K562 (cell line): ENCODE results near the gene RGL2. TPM values are rescaled to one million over a fixed set of nuclear protein-coding genes. Genes with fewer than 3 reads are reported as not detected.

Experiments
- C11orf30 ChIP-seq: fragments of 450-650 bp; IDR thresholded peaks from 2 replicates; pipeline ENCODE4 v1.6.1; 2016; ENCODE audit warnings: low read depth, mild to moderate bottlenecking
- DEAF1 ChIP-seq: fragments of 450-650 bp; formaldehyde crosslinking; IDR thresholded peaks from 2 replicates; pipeline ENCODE4 v1.4.0; 2020; ENCODE audit warnings: mild to moderate bottlenecking, moderate library complexity
- EHMT2 ChIP-seq: fragments of 450-650 bp; IDR thresholded peaks from 2 replicates; pipeline ENCODE4 v1.6.1; 2018; ENCODE audit warnings: antibody characterized with exemption
- HBP1 ChIP-seq: fragments of 450-650 bp; formaldehyde crosslinking; IDR thresholded peaks from 2 replicates; pipeline ENCODE4 v1.4.0; 2022; ENCODE audit warnings: missing genetic modification characterization
- NR2F6 ChIP-seq: fragments of 450-650 bp; formaldehyde crosslinking; IDR thresholded peaks from 2 replicates; pipeline ENCODE4 v1.4.0; 2020; ENCODE audit warnings: mild to moderate bottlenecking
- PHF20 ChIP-seq: fragments of 450-650 bp; IDR thresholded peaks from 2 replicates; pipeline ENCODE4 v1.6.1; 2018; ENCODE audit not compliant: partially characterized antibody
- POLR2H ChIP-seq: IDR thresholded peaks from 2 replicates; pipeline ENCODE4 v1.6.1; 2016; ENCODE audit warnings: missing genetic modification characterization, low read depth, mild to moderate bottlenecking, control low read depth, missing compliant biosample characterization, moderate library complexity
- POLR3A ChIP-seq: IDR thresholded peaks from 2 replicates; pipeline ENCODE4 v1.6.1; 2011; ENCODE audit warnings: borderline replicate concordance, mild to moderate bottlenecking, moderate library complexity; ENCODE audit not compliant: insufficient read length, insufficient read depth; ENCODE audit errors: extremely low read depth
- RHOXF2B ChIP-seq: fragments of 250-450 bp; sonication (Bioruptor Pico); conservative IDR thresholded peaks from 2 replicates; pipeline ENCODE4 v1.5.1; 2021
- SP1 ChIP-seq: sonication (generic); formaldehyde crosslinking; IDR thresholded peaks from 2 replicates; pipeline ENCODE4 v1.8.1; 2022; ENCODE audit warnings: mild to moderate bottlenecking, missing genetic modification reagents
- STAT5A ChIP-seq: IDR thresholded peaks from 2 replicates; pipeline ENCODE4 v1.6.1; 2012; ENCODE audit warnings: low read length, inconsistent platforms, borderline replicate concordance
- ZBTB7A ChIP-seq: IDR thresholded peaks from 2 replicates; pipeline ENCODE4 v1.6.1; 2011; ENCODE audit warnings: low read depth, mild to moderate bottlenecking, low read length, moderate library complexity, borderline replicate concordance; ENCODE audit not compliant: control insufficient read depth
- ZC3H4 ChIP-seq: sonication (generic); formaldehyde crosslinking; IDR thresholded peaks from 2 replicates; pipeline ENCODE4 v1.9.0; 2021; ENCODE audit warnings: missing genetic modification reagents, borderline replicate concordance
- ZNF12 ChIP-seq: sonication (generic); formaldehyde crosslinking; IDR thresholded peaks from 2 replicates; pipeline ENCODE4 v1.4.0; 2020; ENCODE audit warnings: mild to moderate bottlenecking, missing genetic modification reagents
- ZNF444 ChIP-seq: fragments of 250-450 bp; sonication (Bioruptor Pico); IDR thresholded peaks from 2 replicates; pipeline ENCODE4 v1.4.0; 2020; ENCODE audit warnings: mild to moderate bottlenecking, moderate library complexity
- ZNF507 ChIP-seq: conservative IDR thresholded peaks from 2 replicates; pipeline ENCODE4 v1.6.1; 2017; ENCODE audit warnings: missing genetic modification characterization, missing compliant biosample characterization
- ZNF764 ChIP-seq: fragments of 250-450 bp; sonication (Bioruptor Pico); IDR thresholded peaks from 2 replicates; pipeline ENCODE4 v1.4.0; 2020; ENCODE audit warnings: low read depth, mild to moderate bottlenecking, moderate library complexity
- polyA plus RNA-seq, 8 experiments: library from polyadenylated mRNA; depleted of rRNA in 4 of 8; stranded (reverse) in 5 of 8; unstranded in 3 of 8; fragments of >200 nt; fragmentation: Nextera tagmentation in 2 of 8; fragmentation: Illumina TruSeq in 1 of 8; extraction: Ambion mirVana in 2 of 8; extraction: Trizol in 1 of 8; gene quantifications; 2 replicates each; pipeline versions ENCODE4 v1.2.1 to v1.2.3, GENCODE V29; 2011 to 2014; ENCODE audit warnings: inconsistent platforms in 1 of 8, missing spikeins in 1 of 8
- total RNA-seq, 7 experiments: library from RNA; depleted of rRNA in 6 of 7; stranded (reverse); fragments of >200 nt in 6 of 7; fragmentation: Illumina TruSeq in 2 of 7; extraction: Trizol in 2 of 7; gene quantifications; 2 replicates each; pipeline versions ENCODE4 v1.2.1 to v1.2.3, GENCODE V29; 2011 to 2021; ENCODE audit warnings: low replicate concordance in 1 of 7
- TF ChIP-seq, protein P1 (sequence below): sonication (generic); formaldehyde crosslinking; IDR thresholded peaks from 2 replicates; pipeline ENCODE4 v1.8.0; 2022; ENCODE audit warnings: missing genetic modification reagents, mild to moderate bottlenecking, moderate library complexity, borderline replicate concordance

Gene RGL2
- total and polyA plus RNA-seq, 9 of the 15 experiments (the other 6 are each of a cell fraction or from before 2014, with no cell fraction given): 1.8 to 57.1 (median 19.5) TPM

- TF ChIP-seq, protein P1, sequence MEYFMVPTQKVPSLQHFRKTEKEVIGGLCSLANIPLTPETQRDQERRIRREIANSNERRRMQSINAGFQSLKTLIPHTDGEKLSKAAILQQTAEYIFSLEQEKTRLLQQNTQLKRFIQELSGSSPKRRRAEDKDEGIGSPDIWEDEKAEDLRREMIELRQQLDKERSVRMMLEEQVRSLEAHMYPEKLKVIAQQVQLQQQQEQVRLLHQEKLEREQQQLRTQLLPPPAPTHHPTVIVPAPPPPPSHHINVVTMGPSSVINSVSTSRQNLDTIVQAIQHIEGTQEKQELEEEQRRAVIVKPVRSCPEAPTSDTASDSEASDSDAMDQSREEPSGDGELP (CRISPR knock-in tag): peak; percentile 82
- TF ChIP-seq NR2F6 (no peak), ZNF764 (CRISPR knock-in tag) (no peak), ZNF507 (tag) (no peak), STAT5A (peak; percentile 30; the same call in 1 of the 2 replicates), EHMT2 (no peak), ZBTB7A (peak; percentile 77), DEAF1 (CRISPR knock-in tag) (peak; percentile 79), ZC3H4 (no peak), C11orf30 (no peak), HBP1 (CRISPR knock-in tag) (no peak), PHF20 (peak; percentile 25), SP1 (CRISPR knock-in tag) (peak; percentile 79), ZNF444 (CRISPR knock-in tag) (no peak), POLR3A (no peak), POLR2H (tag) (no peak), ZNF12 (CRISPR knock-in tag) (no peak), RHOXF2B (CRISPR knock-in tag) (no peak)
Observed at GRCh38 chr6:33279971-33280511, 18.7 kb downstream of the RGL2 start (continued).
